ENCODE measurements around the gene AHCYL2.

- no peak for TF ChIP-seq CTCF (IDR thresholded peaks at IDR 0.05)
- no peak for TF ChIP-seq POLR2A (IDR thresholded peaks at IDR 0.05)
Observed at GRCh38 chr7:129456421-129456820, 231.6 kb downstream of the AHCYL2 start.
